Measurements from ENCODE around the gene NRP2.

Gene NRP2

GRCh38 chr2:205771666-205772065 lies 89.4 kb downstream of the NRP2 start:
- DNase-seq (ENCODE audit: low read depth, low spot score) = no peak

GRCh38 chr2:205772983-205773382 lies 90.7 kb downstream of the NRP2 start:
- no peak for DNase-seq (ENCODE audit: low read depth, low spot score)

- DNase-seq (ENCODE audit: low read depth, low spot score) = no peak
These were observed 91.7 kb downstream of the NRP2 start for GRCh38 chr2:205773989-205774388.

- DNase-seq (ENCODE audit: low read depth, low spot score) = no peak
These were observed 93.0 kb downstream of the NRP2 start for GRCh38 chr2:205775097-205775877.

- no peak for DNase-seq (ENCODE audit: low read depth, low spot score)
These were observed 93.8 kb downstream of the NRP2 start for GRCh38 chr2:205776139-205776538.

GRCh38 chr2:205776720-205777119 lies 94.4 kb downstream of the NRP2 start:
- no peak for DNase-seq (ENCODE audit: low read depth, low spot score)

- no peak for DNase-seq (ENCODE audit: low read depth, low spot score)
These were observed 96.1 kb downstream of the NRP2 start for GRCh38 chr2:205778356-205778755.

GRCh38 chr2:205780645-205781044 lies 98.3 kb downstream of the NRP2 start:
- no peak for DNase-seq (ENCODE audit: low read depth, low spot score)

- DNase-seq (ENCODE audit: low read depth, low spot score) = no peak
These were observed 99.1 kb downstream of the NRP2 start for GRCh38 chr2:205781244-205781931.

- no peak for DNase-seq (ENCODE audit: low read depth, low spot score)
These were observed 100.6 kb downstream of the NRP2 start for GRCh38 chr2:205782941-205783340.

- no peak for DNase-seq (ENCODE audit: low read depth, low spot score)
These were observed 101.7 kb downstream of the NRP2 start for GRCh38 chr2:205783872-205784499.

GRCh38 chr2:205785507-205786260 lies 103.4 kb downstream of the NRP2 start:
- no peak for DNase-seq (ENCODE audit: low read depth, low spot score)

- DNase-seq (ENCODE audit: low read depth, low spot score) = no peak
These were observed 104.7 kb downstream of the NRP2 start for GRCh38 chr2:205786976-205787375.

GRCh38 chr2:205787761-205788160 lies 105.5 kb downstream of the NRP2 start:
- DNase-seq (ENCODE audit: low read depth, low spot score) = no peak

- no peak for DNase-seq (ENCODE audit: low read depth, low spot score)
These were observed 107.6 kb downstream of the NRP2 start for GRCh38 chr2:205789906-205790305.

GRCh38 chr2:205792908-205793307 lies 110.6 kb downstream of the NRP2 start:
- DNase-seq (ENCODE audit: low read depth, low spot score) = no peak

- no peak for DNase-seq (ENCODE audit: low read depth, low spot score)
These were observed 114.6 kb downstream of the NRP2 start for GRCh38 chr2:205796805-205797313.

- no peak for DNase-seq (ENCODE audit: low read depth, low spot score)
These were observed 115.6 kb downstream of the NRP2 start for GRCh38 chr2:205797866-205798265.

- no peak for DNase-seq (ENCODE audit: low read depth, low spot score)
These were observed 117.9 kb downstream of the NRP2 start for GRCh38 chr2:205800224-205800623.

GRCh38 chr2:205800773-205801172 lies 118.5 kb downstream of the NRP2 start:
- peak; percentile 89 for DNase-seq (ENCODE audit: low read depth, low spot score)

GRCh38 chr2:205802065-205802464 lies 119.8 kb downstream of the NRP2 start:
- DNase-seq (ENCODE audit: low read depth, low spot score) = no peak

GRCh38 chr2:205802941-205803340 lies 120.6 kb downstream of the NRP2 start:
- no peak for DNase-seq (ENCODE audit: low read depth, low spot score)
